NCI-H345 treated with DMSO at 0.1 percent for 48 hours (cell line): Measurements from ENCODE around the gene NBEA.

ENCODE experiments used
- DNase-seq: peaks from one replicate; lab custom pipeline; 2025; ENCODE audit not compliant: unreplicated experiment; lab: John Stamatoyannopoulos, UW

Gene NBEA

DNA sequence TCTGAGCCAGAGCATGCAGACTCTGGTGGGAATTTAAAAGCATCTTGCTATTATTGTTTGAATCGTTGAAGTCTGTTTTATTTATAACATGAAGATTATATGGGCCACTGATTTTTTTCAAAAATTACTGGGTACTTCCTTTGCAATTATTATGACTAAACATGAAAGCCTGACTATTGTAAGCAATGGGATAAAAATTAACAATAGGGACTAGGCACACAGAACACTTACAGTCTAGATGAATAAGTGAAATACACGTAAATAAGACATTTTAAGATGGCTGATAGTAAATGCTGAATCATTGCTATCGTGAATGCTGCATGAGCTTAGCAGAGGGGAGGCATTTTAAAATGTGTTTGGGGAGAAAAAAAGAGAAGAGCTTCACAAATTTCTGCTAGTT lies 615.4 kb downstream of the NBEA start:
- DNase-seq = no peak

- DNase-seq = no peak
Measured at GRCh38 chr13:35561540-35561939, 619.5 kb downstream of the NBEA start.

DNA sequence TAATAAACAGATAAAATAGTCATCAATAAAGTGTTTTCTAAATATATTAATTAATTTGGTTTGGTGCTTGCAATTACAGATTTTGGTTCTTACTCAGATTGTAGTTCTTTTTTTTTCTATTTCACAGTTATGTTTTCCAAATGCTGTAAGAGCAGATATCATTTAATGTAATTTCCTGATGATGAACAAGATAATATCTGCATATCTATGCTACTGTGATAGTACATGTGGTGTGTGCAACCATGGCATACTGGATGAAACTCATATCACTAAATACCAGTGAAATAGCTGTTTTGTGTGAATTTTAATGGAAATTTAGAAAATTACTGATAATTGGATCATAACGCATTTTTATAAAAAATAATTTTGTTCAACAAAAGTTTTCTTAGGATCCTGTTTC lies 623.2 kb downstream of the NBEA start:
- DNase-seq = no peak

- DNase-seq = no peak
Measured at GRCh38 chr13:35566340-35566739, 624.3 kb downstream of the NBEA start.

GRCh38 chr13:35567406-35567980 lies 625.4 kb downstream of the NBEA start:
- no peak for DNase-seq

GRCh38 chr13:35573639-35574038 lies 631.6 kb downstream of the NBEA start:
- no peak for DNase-seq

- no peak for DNase-seq
Measured at GRCh38 chr13:35592457-35592856, 650.4 kb downstream of the NBEA start.

GRCh38 chr13:35593651-35594050 lies 651.6 kb downstream of the NBEA start:
- no peak for DNase-seq

DNA sequence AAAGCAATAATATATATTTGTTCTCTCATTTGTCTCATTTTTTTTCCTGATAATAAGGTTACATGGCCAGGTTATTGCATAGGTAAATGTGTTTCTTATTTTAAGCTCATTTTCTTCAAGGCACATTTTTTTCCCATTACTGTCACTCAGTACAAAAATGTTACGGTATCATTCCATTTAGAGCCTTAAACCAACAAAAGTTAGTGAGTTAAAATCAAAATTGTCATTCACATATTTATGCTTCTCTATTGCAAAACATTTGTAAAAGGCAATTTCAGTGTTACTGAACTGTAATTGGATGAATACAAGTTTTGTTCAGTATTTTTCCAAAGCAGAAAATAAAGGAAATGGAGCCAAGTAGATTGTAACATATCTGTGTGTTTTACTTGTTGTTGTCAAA lies 652.0 kb downstream of the NBEA start:
- no peak for DNase-seq

GRCh38 chr13:35595181-35595580 lies 653.1 kb downstream of the NBEA start:
- DNase-seq = no peak

- no peak for DNase-seq
Measured at GRCh38 chr13:35596321-35597030, 654.4 kb downstream of the NBEA start.

GRCh38 chr13:35597451-35597850 lies 655.4 kb downstream of the NBEA start:
- DNase-seq = no peak

DNA sequence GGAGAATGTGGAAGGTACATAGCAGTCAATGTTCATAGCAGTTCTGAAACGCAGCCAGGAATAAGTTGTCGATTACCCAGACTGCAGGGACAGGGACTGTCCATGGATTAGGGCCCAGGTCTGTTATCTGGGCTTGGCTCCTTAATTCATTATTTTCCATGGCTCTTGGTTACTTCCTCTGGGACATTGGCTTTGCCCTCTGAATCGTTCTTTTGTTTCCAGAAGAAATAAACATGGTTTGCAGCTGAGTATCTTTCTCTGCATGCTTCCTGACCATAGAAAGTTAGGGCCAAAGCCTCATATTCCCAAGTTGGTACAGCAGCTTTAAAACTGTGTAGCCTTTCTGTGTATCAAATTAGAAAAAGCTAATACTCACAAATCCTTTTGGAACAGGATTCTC lies 656.2 kb downstream of the NBEA start:
- no peak for DNase-seq

DNA sequence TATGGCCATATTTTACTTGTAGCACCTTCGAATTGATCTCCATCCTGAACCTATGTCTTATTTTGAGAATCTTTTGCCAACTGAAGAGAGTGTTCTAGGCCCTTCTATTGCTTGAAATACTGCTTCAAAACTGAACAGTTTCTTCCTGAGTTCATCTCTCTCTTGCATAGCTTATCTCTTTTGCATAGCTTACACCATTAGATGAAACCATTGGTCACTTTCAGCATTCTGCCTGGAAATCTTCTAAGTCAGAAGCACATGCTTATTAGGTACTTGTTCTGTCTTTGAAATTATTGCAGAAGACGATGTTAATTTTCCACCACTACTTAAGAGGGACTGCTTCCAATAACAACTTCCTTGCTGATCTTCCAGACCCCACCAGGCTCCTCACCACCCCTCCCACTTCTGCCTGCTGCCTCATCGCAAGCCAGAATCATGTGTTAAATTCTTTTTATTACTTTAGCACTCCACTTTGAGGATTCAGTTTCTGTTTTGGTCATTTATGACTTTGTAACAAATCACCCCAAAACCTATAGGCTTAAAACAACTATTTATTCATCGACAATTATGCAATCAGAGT lies 656.8 kb downstream of the NBEA start:
- DNase-seq = no peak

DNA sequence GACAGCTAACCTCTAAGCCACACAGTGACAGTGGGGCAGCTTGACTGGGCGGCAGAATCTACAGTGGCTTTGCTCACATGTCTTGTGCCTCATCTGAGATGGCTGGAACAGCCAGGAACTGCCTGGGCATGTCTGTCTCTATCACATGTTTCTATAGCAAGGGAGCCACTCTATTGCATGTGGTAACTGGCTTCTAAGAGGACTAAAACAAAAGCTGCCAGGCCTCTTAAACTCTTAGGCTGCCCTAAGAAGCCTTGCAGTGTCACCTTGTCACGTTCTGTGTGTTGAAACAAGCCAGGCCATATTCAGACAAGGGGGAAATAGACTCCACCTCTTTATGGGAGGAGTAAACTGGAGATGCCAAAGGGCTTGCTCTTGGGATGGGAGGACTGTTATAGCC lies 657.3 kb downstream of the NBEA start:
- DNase-seq = no peak

DNA sequence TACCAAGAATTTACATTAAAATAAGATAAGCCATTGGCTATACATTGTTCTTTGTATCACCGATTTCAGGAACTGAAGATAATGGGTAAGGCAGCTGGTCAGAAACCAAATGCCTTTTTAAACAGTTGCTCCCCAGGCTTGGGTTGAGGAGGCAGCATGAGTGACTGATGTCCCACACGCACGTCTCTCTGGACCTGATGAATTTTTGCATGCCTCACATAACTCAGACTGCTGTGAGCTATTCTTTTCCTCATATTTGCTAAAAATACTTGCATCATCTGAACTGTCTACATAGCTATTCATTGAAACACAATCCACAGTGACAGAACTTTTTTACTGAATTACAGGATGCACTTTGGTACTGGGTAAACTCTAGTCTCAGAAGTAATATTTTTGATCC lies 658.1 kb downstream of the NBEA start:
- no peak for DNase-seq

- DNase-seq = no peak
Measured at GRCh38 chr13:35603593-35604285, 661.7 kb downstream of the NBEA start.

DNA sequence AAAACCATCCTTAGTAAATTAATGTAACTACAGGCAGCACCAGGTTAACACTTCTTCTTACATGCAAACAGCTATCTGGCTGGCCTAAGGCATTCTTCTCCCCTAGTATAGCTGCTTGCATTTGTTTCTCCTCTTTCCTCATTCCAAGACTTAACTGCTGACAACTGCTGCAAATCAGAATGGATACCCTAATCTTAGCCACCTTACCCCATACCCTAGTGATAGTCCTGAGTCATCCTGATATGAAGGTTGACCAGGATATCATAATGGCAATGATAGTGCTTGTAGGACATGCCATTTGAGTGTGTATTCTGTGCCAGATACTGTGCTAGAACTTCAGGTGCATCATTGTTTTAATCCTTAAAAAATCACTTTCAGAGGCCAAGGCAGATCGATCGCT lies 672.6 kb downstream of the NBEA start:
- no peak for DNase-seq

- no peak for DNase-seq
Measured at GRCh38 chr13:35617420-35617819, 675.4 kb downstream of the NBEA start.

DNA sequence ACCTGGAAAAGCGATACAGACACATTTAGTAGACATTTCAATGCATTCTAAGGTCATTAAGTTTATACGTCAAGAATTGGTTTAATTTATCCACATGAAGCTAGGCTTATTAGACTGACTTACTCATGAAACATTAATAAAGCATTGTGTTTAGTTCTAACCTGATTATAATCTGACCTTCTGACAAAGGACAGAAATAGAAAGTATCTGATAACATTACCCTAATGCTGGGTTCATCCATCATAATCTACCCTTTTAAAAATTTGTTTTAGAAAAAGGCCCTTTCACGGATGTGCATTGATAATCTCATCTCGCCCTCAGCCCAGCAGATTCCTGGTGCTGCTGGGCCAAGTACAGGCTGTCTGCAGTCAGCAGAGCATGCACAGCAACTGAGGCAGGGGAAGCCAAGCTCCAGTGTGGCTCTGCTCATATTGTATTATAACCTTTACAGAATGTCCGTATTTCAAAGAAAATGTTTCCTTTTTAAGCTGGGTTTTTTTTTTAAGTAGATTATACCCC lies 676.6 kb downstream of the NBEA start:
- DNase-seq = no peak

- no peak for DNase-seq
Measured at GRCh38 chr13:35621989-35622388, 679.9 kb downstream of the NBEA start.

DNA sequence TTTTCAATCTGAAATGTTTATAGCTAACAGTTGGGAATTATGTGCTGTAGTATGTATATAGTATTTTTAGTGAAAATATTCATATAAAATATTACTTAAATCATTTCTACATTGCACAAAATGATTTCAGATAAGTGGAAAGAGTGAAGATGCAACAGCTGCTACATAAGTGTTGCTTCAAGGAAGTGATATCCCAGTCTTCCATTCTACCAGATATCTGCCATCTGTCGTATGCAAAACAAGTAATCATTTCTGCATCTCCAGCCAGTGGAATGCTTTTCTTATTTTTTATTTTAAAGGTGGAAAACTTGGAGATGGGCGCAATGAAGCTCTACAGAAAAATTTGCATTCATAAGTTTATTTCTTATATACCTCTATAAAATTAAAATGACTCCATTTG lies 687.0 kb downstream of the NBEA start:
- no peak for DNase-seq
